NCI-H1092 (cell line): ENCODE measurements around the gene FAM193A.
"Not testable (repeated sequence)": the region's sequence is repeated elsewhere in the genome, so short reads cannot be mapped to it uniquely, and the experiment has no call there.

Experiments
- DNase-seq: peaks from one replicate; lab custom pipeline; 2025; lab: John Stamatoyannopoulos, UW

FAM193A gene

GRCh38 chr4:2650276-2650675 lies 113.8 kb downstream of the FAM193A start:
- no peak for DNase-seq

DNA sequence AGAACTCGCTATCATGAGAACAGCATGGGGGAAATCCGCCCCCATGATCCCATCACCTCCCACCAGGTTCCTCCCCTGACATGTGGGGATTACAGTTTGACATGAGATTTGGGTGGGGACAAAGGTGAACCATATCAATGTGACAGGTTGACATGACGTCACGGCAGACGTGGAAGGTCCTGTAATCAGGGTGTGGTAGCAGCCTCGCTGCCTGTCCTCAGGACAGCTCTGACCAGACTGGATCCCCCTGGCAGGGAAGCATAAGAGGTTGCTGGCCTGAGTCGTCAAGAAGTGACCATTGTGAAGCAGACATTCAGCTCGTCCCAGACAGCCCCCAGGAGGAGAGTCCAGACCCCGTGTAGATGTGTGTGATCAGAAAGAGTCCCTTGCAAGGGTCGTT lies 115.1 kb downstream of the FAM193A start:
- DNase-seq, result no peak

DNA sequence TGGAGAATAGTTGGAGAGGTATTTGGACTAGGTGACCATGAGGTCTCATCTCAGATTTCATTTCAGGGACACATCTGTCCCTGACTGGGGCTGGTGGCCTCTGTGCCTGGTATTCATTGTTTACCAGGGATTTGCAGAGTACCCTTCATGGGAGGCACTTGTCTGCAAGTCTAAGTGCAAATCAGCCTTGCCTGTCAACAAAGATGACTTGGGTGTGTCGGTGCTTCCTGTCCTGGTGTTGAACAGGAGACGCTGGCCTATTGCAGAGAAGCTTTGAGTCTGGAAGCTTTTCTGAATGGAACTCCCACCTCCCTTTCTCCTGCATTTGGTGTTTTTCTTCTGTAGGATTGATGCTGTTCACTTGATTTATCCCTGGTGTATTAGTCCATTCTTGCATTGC lies 115.6 kb downstream of the FAM193A start:
- DNase-seq, result no peak

- no peak for DNase-seq
These were observed 116.1 kb downstream of the FAM193A start for GRCh38 chr4:2652415-2653160.

DNA sequence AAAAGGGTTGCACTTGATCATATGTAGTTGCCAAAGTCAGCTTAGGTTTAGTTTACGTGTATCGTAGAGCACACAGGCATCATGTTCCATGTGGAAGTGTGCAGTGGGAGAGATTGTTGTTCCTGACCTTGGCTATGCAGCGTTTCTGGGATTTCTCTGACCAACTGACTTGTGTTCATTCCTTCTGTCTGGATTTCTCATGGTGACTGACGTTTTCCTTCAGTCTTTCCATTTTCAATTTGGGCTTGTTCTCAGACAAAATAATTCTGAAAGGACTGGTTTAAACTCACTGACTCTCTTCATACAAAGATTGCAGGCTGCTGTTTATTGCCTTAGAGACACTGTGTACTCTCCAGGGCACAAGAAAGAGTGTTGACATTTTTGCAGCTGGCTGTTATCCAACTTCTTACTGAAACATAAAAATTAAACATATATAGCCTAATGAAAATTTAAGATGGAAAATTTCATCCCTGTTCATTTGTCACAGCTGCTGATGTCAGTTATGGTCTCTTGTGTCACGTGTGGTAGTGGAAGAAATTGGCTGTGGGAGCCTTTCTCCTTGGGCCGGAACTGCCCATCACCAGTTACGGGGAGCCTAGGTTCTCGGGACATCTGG lies 124.3 kb downstream of the FAM193A start:
- DNase-seq, result no peak

GRCh38 chr4:2662598-2662997 lies 126.2 kb downstream of the FAM193A start:
- DNase-seq, result no peak

GRCh38 chr4:2663275-2663674 lies 126.8 kb downstream of the FAM193A start:
- no peak for DNase-seq

DNA sequence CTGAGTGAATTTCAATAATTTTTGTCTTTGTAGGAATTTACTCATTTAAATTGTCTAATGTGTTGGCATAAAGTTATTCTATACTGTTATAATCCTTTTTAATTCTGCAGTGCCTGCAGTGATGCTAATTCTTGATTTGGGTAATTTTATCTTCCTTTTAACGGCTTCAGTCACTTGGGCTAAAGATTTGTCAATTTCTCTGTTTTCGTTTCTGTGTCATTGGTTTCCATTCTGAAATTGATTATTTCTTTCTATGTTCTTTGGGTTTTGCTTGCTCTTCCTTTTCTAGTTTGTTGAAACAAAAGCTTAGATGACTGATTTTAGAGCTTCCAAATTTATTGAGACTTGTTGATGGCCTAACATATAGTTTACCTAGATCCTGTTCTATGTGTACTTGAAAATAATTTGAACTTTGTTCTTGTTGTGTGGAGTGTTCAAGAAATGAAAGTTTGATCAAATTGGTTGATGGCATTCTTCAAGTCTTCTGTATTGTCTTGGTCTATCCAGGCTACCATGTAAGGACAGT lies 130.3 kb downstream of the FAM193A start:
- DNase-seq, result no peak

- no peak for DNase-seq
These were observed 131.0 kb downstream of the FAM193A start for GRCh38 chr4:2667428-2667827.

GRCh38 chr4:2671267-2671895 lies 134.9 kb downstream of the FAM193A start:
- no peak for DNase-seq

GRCh38 chr4:2672082-2672481 lies 135.6 kb downstream of the FAM193A start:
- no peak for DNase-seq

- no peak for DNase-seq
These were observed 136.3 kb downstream of the FAM193A start for GRCh38 chr4:2672700-2673099.

GRCh38 chr4:2673157-2673556 lies 136.7 kb downstream of the FAM193A start:
- DNase-seq, result no peak

DNA sequence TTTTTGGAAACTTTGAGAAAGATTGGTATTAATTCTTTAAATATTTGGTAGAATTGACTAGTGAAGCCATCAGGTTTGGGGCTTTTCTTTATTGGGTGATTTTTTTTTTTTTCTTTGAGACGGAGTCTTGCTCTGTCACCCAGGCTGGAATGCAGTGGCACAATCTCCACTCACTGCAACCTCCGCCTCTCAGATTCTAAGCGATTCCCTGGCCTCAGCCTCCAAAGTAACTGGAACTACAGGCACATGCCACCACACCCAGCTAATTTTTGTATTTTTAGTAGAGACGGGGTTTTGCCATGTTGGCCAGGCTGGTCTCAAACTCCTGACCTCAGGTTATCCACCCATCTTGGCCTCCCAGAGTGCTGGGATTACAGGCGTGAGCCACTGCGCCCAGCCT lies 143.3 kb downstream of the FAM193A start:
- not testable (repeated sequence) for DNase-seq

GRCh38 chr4:2684486-2684885 lies 148.0 kb downstream of the FAM193A start:
- no peak for DNase-seq

DNA sequence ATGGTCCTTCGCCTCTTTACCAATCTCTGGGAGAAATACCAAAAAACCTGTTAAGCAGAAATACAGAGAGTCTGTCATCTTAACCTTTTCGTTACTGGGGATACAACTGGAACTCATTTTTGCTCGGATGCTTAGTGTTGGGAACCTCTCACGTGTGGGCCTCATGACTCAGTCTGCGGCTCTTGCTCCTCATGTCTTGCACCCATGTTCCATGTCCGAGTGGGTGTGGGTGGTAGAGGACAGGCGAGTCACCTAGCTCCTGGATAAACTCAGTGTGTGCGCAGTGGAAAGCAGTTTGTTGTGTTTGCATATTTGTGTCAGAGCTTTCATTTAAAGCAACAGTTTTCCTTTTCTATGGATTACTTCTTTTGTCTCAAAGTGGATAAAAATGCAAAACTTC lies 149.1 kb downstream of the FAM193A start:
- DNase-seq, result no peak

DNA sequence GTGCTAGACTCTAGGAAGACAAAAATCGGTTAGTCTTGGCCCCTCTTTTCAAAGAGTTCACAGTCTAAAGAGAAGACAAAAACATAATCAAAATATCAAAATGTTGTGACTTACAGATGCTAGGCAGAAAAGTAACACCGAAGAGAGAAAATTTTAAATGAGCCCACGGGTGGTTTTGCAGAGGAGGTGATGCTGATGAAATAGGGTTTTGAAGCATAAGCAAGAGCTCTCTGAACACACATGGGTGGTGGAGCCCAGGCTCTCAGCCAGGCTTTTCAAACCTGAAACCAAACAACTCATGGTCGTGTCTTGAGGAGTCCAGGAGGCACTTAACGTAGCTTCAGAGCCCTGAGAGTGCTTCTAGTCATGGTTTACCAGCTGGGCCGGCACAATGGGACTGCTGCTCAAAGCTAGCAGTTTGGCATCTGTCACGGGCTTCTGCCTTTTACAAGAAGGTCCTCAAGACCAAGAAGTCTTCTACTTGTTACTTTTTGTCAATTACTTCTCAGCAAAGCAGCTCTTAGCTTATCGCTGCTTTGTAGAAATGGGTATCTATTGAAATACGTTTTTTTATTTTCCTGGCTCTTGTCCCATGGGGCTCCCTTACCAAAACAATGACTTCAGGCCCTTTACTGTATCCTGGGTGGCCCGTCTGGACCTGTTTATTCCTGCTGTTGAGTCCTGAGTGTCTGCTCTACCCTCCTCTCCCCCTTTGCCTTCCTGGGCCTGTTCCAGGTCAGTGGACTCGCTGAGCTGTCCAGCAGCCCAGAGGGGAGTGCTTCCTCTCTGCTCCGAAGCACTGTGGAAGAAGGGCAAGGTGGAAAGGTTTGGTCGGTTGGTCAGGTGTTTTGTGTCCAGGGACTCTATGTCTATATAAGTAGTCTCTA lies 150.2 kb downstream of the FAM193A start:
- no peak for DNase-seq

- no peak for DNase-seq
These were observed 151.8 kb downstream of the FAM193A start for GRCh38 chr4:2688281-2688680.

DNA sequence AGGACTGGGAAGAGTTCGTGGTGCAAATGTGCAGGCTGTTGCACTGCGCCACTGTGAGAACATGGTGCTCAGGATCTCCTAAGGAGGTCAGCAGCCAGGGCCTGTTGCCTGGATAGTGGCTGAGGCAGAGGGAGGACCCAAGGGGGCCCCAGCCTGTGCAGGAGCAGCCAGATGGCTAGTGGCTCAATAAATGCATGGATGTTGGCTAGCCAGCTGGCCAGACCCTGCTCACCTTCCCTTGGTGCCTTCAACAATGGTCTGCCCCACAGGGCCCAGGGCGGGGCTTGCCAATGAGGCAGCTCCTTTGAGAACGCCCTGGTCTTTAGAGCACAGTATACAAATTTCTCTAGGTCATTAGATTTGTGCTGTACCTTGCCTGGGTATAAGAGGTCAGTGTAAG lies 152.2 kb downstream of the FAM193A start:
- no peak for DNase-seq

GRCh38 chr4:2689114-2689513 lies 152.7 kb downstream of the FAM193A start:
- no peak for DNase-seq

- no peak for DNase-seq
These were observed 153.6 kb downstream of the FAM193A start for GRCh38 chr4:2689825-2690700.
